ENCODE data around the gene GOSR2. TPM values are rescaled to one million over a fixed set of nuclear protein-coding genes. Genes with fewer than 3 reads are reported as not detected.

The GOSR2 gene
- total RNA-seq, 4 donors from 2014 or later = 39.3 to 52.6 (median 48.1) TPM

DNA sequence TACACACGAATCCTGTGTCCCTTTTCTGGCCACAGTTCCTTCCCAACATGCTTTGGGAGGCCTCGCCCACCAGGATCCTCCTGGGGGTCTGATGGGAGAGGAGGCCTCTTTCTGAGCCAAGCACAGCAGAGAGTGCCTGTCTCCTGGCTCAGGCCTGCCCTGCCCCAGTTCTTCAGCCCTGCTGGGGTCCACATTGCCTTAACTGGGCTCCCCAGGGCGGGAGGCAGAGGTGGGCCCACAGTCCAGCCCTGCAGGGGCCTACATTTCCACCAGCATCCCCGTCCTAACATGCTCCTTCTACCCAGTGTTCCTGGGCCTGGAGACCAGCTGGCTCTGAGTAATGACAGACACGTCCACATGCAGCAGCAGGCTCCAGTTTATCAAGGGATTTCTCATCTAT, 41.9 kb upstream of the GOSR2 start:
- Histone ChIP-seq H3K9me3 (no peaks in the 10 kb centered on the region), H3K27me3 (peaks cover 0 to 20% of the 10 kb centered on the region in 2 donors), H3K36me3 (no peaks in the 10 kb centered on the region), H3K4me3 (no peak overlapping the region), H3K27ac (no peak overlapping the region), H3K4me1 (peaks cover 0 to 7% (median 0%) of the 10 kb centered on the region in 4 donors)
- TF ChIP-seq, protein P1, sequence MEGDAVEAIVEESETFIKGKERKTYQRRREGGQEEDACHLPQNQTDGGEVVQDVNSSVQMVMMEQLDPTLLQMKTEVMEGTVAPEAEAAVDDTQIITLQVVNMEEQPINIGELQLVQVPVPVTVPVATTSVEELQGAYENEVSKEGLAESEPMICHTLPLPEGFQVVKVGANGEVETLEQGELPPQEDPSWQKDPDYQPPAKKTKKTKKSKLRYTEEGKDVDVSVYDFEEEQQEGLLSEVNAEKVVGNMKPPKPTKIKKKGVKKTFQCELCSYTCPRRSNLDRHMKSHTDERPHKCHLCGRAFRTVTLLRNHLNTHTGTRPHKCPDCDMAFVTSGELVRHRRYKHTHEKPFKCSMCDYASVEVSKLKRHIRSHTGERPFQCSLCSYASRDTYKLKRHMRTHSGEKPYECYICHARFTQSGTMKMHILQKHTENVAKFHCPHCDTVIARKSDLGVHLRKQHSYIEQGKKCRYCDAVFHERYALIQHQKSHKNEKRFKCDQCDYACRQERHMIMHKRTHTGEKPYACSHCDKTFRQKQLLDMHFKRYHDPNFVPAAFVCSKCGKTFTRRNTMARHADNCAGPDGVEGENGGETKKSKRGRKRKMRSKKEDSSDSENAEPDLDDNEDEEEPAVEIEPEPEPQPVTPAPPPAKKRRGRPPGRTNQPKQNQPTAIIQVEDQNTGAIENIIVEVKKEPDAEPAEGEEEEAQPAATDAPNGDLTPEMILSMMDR (IDR thresholded peaks at IDR 0.05) = no peak
- TF ChIP-seq POLR2A (IDR thresholded peaks at IDR 0.05) (no peak), EP300 (IDR thresholded peaks at IDR 0.05) (no peak)
- DNase-seq (ENCODE audit: low spot score in 2 of 2) = no peak
- WGBS, 2 donors = 65 to 66% methylated on average over 4 to 5 of the region's 5 CpGs

DNA sequence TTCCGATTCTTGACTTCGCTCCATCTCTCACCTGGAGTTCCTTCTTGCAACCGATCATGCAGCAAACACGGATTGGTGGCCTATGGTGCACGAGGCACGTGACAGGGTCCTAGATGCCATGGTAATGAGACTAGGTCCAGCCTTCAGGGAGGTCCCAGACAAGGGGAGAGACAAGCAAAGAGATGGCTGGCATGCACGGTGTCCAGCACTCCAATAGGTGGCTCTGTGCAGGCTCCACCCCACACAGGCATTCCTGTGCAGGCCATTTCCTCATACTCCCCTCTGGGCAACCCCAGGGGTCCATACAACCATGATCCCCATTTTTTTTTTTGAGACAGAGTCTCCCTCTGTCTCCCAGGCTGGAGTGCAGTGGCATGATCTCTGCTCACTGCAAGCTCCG, 40.3 kb upstream of the GOSR2 start:
- DNase-seq (ENCODE audit: low spot score in 2 of 2) = no peak
- peaks cover 0 to 20% of the 10 kb centered on the region in 2 donors for H3K27me3 ChIP-seq
- TF ChIP-seq POLR2A (IDR thresholded peaks at IDR 0.05) (no peak), EP300 (IDR thresholded peaks at IDR 0.05) (no peak)
- TF ChIP-seq, protein P1 (IDR thresholded peaks at IDR 0.05) = no peak
- H3K4me3 ChIP-seq = no peak overlapping the region
- H3K36me3 ChIP-seq = no peaks in the 10 kb centered on the region
- no peaks in the 10 kb centered on the region for H3K4me1 ChIP-seq
- H3K27ac ChIP-seq = no peak overlapping the region
- no peaks in the 10 kb centered on the region for H3K9me3 ChIP-seq
- WGBS, 2 donors = 85 to 86% methylated on average over 8 of the region's 8 CpGs

DNA sequence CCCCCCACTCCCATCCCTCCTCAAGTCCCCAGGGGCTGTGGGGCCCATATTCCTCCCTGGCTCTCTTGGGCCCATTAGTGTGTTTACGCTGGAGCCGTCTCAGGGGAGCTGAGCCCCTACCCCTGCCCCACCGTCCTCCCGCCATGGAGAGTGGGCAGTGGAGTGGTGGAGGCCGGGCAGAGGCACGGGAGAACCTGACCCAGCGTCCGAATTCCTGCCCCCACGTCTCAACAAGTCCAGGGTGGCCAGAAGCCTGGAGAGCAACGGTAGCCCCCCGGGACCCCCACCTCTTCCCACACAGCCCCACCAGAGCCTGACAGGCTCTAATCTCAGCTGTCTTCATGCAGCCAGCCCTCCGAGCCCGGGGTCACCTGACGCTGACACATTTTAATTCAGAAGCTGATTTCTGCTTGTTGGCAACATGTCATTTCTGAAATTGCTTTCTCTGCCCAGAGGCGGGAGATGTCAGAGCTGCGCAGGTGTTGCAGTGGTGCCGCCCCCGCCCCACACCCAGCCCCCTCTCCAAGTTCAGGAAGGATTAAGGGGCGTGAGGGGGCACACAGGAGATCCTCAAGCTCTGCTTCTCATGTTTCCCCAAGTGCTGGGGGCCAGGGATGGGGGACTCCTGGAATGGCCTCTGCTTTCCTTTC, 39.0 kb upstream of the GOSR2 start:
- 40 to 43% methylated on average over 17 to 19 of the region's 19 CpGs for WGBS, 2 donors
- Histone ChIP-seq H3K36me3 (no peaks in the 10 kb centered on the region), H3K27ac (no peak overlapping the region), H3K27me3 (peaks cover 0 to 26% of the 10 kb centered on the region in 2 donors), H3K9me3 (no peaks in the 10 kb centered on the region), H3K4me1 (no peaks in the 10 kb centered on the region), H3K4me3 (no peak overlapping the region)
- no peak for TF ChIP-seq POLR2A (IDR thresholded peaks at IDR 0.05)
- TF ChIP-seq, protein P1 (IDR thresholded peaks at IDR 0.05) = no peak
- TF ChIP-seq EP300 (IDR thresholded peaks at IDR 0.05) = no peak
- no peak for DNase-seq (ENCODE audit: low spot score in 2 of 2)

DNA sequence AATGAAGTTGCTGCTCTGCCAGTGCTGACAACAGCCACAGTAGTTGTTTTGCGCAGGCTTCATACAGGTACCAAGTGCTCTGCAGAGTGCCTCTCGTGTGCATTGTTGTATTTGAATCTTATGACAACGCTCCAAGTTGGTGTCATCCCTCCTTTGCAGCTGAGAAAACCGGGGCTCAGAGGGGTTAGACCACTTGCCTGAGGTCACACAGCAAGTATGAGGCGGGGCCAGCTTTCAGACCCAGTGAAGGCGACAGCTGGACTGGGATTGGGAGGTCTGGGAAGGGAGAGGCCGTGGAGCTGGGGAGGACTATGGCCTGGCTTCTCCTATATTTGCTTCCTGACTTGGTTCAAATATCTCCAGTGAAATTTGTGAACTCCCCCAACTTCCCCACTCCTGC, 38.4 kb upstream of the GOSR2 start:
- H3K4me3 ChIP-seq = no peak overlapping the region
- H3K36me3 ChIP-seq = no peaks in the 10 kb centered on the region
- TF ChIP-seq POLR2A (IDR thresholded peaks at IDR 0.05) = no peak
- TF ChIP-seq EP300 (IDR thresholded peaks at IDR 0.05) = no peak
- TF ChIP-seq, protein P1 (IDR thresholded peaks at IDR 0.05) = no peak
- no peak for DNase-seq (ENCODE audit: low spot score in 2 of 2)
- H3K27me3 ChIP-seq = peaks cover 0 to 27% of the 10 kb centered on the region in 2 donors
- WGBS, 2 donors = 86 to 89% methylated on average over 5 to 7 of the region's 7 CpGs
- H3K27ac ChIP-seq = no peak overlapping the region
- H3K4me1 ChIP-seq = no peaks in the 10 kb centered on the region
- H3K9me3 ChIP-seq = no peaks in the 10 kb centered on the region

DNA sequence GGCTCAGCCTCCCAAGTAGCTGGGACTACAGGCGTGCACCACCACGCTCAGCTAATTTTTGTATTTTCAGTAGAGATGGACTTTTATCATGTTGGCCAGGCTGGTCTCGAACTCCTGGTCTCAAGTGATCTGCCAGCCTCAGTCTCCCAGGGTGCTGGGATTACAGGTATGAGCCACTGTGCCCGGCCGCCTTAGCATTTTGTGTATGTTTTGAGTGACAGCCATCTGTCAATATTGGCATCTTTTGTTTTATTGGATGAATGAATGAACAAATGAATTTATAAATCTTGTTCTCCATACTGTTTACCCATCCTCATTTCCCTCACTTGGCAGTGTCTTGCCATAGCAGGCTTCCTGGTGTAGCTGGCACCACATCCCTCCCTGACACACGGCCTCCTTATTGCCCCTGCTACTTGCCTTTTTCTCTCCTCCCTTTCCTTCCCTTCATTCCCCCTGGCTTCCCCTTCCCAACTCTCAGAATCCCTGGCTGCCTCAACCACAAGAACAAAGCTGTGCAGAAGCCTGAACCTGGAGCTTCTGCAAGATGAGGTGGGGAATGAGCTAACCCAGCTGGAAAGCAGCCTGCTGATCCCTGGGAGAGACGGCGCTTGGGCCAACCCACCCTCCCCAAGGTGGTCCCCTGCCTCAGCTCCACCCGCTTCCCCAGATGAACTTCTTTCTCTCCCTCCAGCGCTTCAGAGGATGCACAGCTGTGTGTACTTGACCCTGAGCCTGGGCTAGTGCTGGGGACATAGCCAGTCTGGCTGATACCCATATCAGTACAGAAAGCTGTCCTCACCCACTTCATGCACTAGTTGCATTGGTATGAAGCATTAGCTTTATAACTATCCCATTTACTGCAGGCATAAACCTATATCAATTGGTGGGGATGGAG, 37.3 kb upstream of the GOSR2 start:
- no peak for TF ChIP-seq EP300 (IDR thresholded peaks at IDR 0.05)
- no peak for TF ChIP-seq POLR2A (IDR thresholded peaks at IDR 0.05)
- TF ChIP-seq, protein P1 (IDR thresholded peaks at IDR 0.05) = no peak
- 68 to 73% methylated on average over 10 of the region's 10 CpGs for WGBS, 2 donors
- peaks cover 0 to 34% of the 10 kb centered on the region in 2 donors for H3K27me3 ChIP-seq

More for the DNA sequence above, 37.3 kb upstream of the GOSR2 start:
- no peaks in the 10 kb centered on the region for H3K9me3 ChIP-seq
- H3K4me1 ChIP-seq = no peaks in the 10 kb centered on the region
- no peak overlapping the region for H3K4me3 ChIP-seq
- DNase-seq (ENCODE audit: low spot score in 2 of 2) = no peak
- H3K36me3 ChIP-seq = no peaks in the 10 kb centered on the region
- no peak overlapping the region for H3K27ac ChIP-seq

Measured in tibial nerve (tissue), 4 donors.